RPMI8226 (cell line): ENCODE results near the gene PTBP1.
A peak's percentile ranks its signal among the peaks of the same experiment; 100 is the strongest.
"Not testable (repeated sequence)": the region's sequence is repeated elsewhere in the genome, so short reads cannot be mapped to it uniquely, and the experiment has no call there.

Experiments used
- DNase-seq: peaks from one replicate; pipeline ENCODE4 v3.0.0-alpha.2; 2015

The PTBP1 gene

GRCh38 chr19:834216-834615, 37.0 kb downstream of the PTBP1 start:
- no peak for DNase-seq

GRCh38 chr19:835210-835810, 38.1 kb downstream of the PTBP1 start:
- DNase-seq = no peak

- no peak for DNase-seq
Measured at GRCh38 chr19:840519-841206, 43.4 kb downstream of the PTBP1 start, which contains the start of gene PRTN3. TSS of gene PRTN3 (plus strand) at chr19:840999. CDS start at chr19:841009, 10 bp downstream.

- DNase-seq = not testable (repeated sequence)
Measured at GRCh38 chr19:842802-843179, 45.5 kb downstream of the PTBP1 start.

GRCh38 chr19:843180-843835, 46.1 kb downstream of the PTBP1 start:
- DNase-seq = peak; percentile 56

- DNase-seq = no peak
Measured at GRCh38 chr19:843836-844545, 46.7 kb downstream of the PTBP1 start.

GRCh38 chr19:844546-844971, 47.3 kb downstream of the PTBP1 start:
- DNase-seq = peak; percentile 75

GRCh38 chr19:845707-846521, 48.7 kb downstream of the PTBP1 start:
- no peak for DNase-seq

- no peak for DNase-seq
Measured at GRCh38 chr19:848386-848921, 51.2 kb downstream of the PTBP1 start.

- DNase-seq = not testable (repeated sequence)
Measured at GRCh38 chr19:849195-849594, 51.9 kb downstream of the PTBP1 start.

- DNase-seq = peak; percentile 56
Measured at GRCh38 chr19:850221-850978, 53.1 kb downstream of the PTBP1 start.

- no peak for DNase-seq
Measured at GRCh38 chr19:850979-851335, 53.7 kb downstream of the PTBP1 start.

- no peak for DNase-seq
Measured at GRCh38 chr19:852136-853013, 55.1 kb downstream of the PTBP1 start, which contains the start of gene ELANE. TSS of gene ELANE (plus strand) at chr19:852303. CDS start at chr19:852329, 26 bp downstream.

GRCh38 chr19:853014-853585, 55.8 kb downstream of the PTBP1 start:
- no peak for DNase-seq

GRCh38 chr19:853614-854220, 56.5 kb downstream of the PTBP1 start:
- not testable (repeated sequence) for DNase-seq

GRCh38 chr19:854549-854948, 57.3 kb downstream of the PTBP1 start:
- DNase-seq = peak; percentile 16

GRCh38 chr19:855142-855541, 57.9 kb downstream of the PTBP1 start:
- DNase-seq = no peak

- no peak for DNase-seq
Measured at GRCh38 chr19:855566-856120, 58.4 kb downstream of the PTBP1 start.

GRCh38 chr19:858284-858683, 61.0 kb downstream of the PTBP1 start:
- no peak for DNase-seq
